PFSK-1 (cell line): ENCODE results near the gene ECT2L.

Experiments
- FOXP2 ChIP-seq: optimal IDR thresholded peaks from 2 replicates; pipeline ENCODE3; 2011; ENCODE audit warnings: borderline replicate concordance, control low read depth, inconsistent platforms; ENCODE audit not compliant: insufficient read depth; ENCODE audit errors: extremely low read length, extremely low read depth
- POLR2AphosphoS5 ChIP-seq: IDR thresholded peaks from 2 replicates; pipeline ENCODE4 v1.6.1; 2012; ENCODE audit warnings: low read depth, mild to moderate bottlenecking, control low read depth, low read length, moderate library complexity
- REST ChIP-seq, 2 experiments: IDR thresholded peaks; 2 replicates each; pipeline versions ENCODE4 v1.6.1 to v1.8.0; 2011 to 2012; ENCODE audit warnings: low read depth in 2 of 2, low read length in 2 of 2, control low read depth in 1 of 2, inconsistent platforms in 1 of 2, mild to moderate bottlenecking in 1 of 2, moderate library complexity in 1 of 2; ENCODE audit not compliant: insufficient read depth in 1 of 2
- SIN3A ChIP-seq: IDR thresholded peaks from 2 replicates; pipeline ENCODE4 v1.6.1; 2012; ENCODE audit warnings: mild to moderate bottlenecking, low read length, moderate library complexity, borderline replicate concordance; ENCODE audit not compliant: insufficient read depth
- TAF1 ChIP-seq: IDR thresholded peaks from 2 replicates; pipeline ENCODE4 v1.6.1; 2012; ENCODE audit warnings: low read length, control low read depth, borderline replicate concordance; ENCODE audit not compliant: insufficient read depth

Gene ECT2L

GRCh38 chr6:138787138-138787537, 8.7 kb upstream of the ECT2L start:
- TF ChIP-seq TAF1 = no peak
- TF ChIP-seq POLR2AphosphoS5 = no peak
- TF ChIP-seq SIN3A = no peak
- no peak for TF ChIP-seq REST (IDR thresholded peaks at IDR 0.05; ENCODE audit: insufficient read depth in 1 of 2, low read depth in 2 of 2, low read length in 2 of 2)
- TF ChIP-seq FOXP2 = no peak

GRCh38 chr6:138796771-138797170, 884 bp downstream of the ECT2L start:
- TF ChIP-seq SIN3A = no peak
- TF ChIP-seq REST (IDR thresholded peaks at IDR 0.05; ENCODE audit: insufficient read depth in 1 of 2, low read depth in 2 of 2, low read length in 2 of 2) = no peak
- TF ChIP-seq POLR2AphosphoS5 = no peak
- no peak for TF ChIP-seq FOXP2
- no peak for TF ChIP-seq TAF1

DNA sequence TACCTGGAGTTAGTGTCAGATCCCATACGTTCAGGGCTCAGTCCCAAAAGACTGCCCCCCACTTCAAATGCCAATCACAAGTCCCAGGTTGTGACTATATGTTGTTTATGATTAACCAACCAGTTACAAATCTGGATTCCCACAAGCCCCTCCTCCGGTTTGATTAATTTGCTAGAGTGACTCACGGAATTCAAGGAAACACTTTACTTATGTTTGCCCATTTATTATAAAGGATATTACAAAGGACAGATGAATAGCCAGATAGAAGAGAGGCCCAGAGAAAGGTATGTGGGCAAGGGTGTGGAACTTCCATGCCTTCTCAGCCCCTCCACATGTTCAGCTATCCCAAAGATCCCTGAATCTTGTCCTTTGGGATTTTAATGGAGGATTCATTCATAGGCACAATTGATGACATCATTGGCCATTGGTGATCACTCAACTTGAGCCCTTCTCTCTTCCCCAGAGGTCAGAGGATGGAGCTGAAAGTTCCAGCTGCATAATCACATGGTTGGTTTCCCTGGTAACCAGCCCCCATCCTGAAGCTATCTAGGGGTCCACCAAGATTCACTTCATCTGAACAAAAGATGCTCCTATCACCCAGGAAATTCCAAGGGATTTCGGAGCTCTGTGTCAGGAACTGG, 2.0 kb downstream of the ECT2L start:
- no peak for TF ChIP-seq SIN3A

GRCh38 chr6:138800377-138801150, 4.7 kb downstream of the ECT2L start:
- TF ChIP-seq REST (IDR thresholded peaks at IDR 0.05; ENCODE audit: insufficient read depth in 1 of 2, low read depth in 2 of 2, low read length in 2 of 2) (no peak), FOXP2 (no peak), POLR2AphosphoS5 (no peak), TAF1 (no peak), SIN3A (no peak)

GRCh38 chr6:138803331-138803730, 7.4 kb downstream of the ECT2L start:
- TF ChIP-seq TAF1 (no peak), POLR2AphosphoS5 (no peak), FOXP2 (no peak), REST (IDR thresholded peaks at IDR 0.05; ENCODE audit: insufficient read depth in 1 of 2, low read depth in 2 of 2, low read length in 2 of 2) (no peak), SIN3A (no peak)
